Measurements from ENCODE around the gene DBNDD2. TPM values are rescaled to one million over a fixed set of nuclear protein-coding genes. Genes with fewer than 3 reads are reported as not detected.
A peak's percentile ranks its signal among the peaks of the same experiment; 100 is the strongest.

DBNDD2 gene
- total RNA-seq, 1 experiment from 2014 or later = 74.3 TPM

DNA sequence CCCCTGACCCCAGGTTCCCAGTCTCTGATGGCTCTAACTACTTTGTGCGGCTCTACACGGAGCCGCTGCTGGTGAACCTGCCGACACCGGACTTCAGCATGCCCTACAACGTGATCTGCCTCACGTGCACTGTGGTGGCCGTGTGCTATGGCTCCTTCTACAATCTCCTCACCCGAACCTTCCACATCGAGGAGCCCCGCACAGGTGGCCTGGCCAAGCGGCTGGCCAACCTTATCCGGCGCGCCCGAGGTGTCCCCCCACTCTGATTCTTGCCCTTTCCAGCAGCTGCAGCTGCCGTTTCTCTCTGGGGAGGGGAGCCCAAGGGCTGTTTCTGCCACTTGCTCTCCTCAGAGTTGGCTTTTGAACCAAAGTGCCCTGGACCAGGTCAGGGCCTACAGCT, 17.5 kb downstream of the DBNDD2 start:
- DNase-seq = no peak
- H3K36me3 ChIP-seq (ENCODE audit: control insufficient read depth, insufficient read depth, low read length) = peaks cover 6% of the 10 kb centered on the region
- peaks cover 43% of the 10 kb centered on the region for H3K36me3 Mint-ChIP-seq (ENCODE audit: insufficient read depth, unreplicated experiment)
- POLR2A ChIA-PET = no interaction called here
- no peaks in the 10 kb centered on the region for H3K27me3 Mint-ChIP-seq (ENCODE audit: insufficient read depth, unreplicated experiment)
- H3K4me1 ChIP-seq = no peaks in the 10 kb centered on the region
- no peak overlapping the region for H3K4me3 ChIP-seq (ENCODE audit: low read depth, low read length)
- CTCF ChIA-PET = no interaction called here
- H3K4me1 Mint-ChIP-seq (ENCODE audit: low read depth, unreplicated experiment) = peaks cover 15% of the 10 kb centered on the region
- BruUV-seq (replicated peaks) = no TSS peak
- H3K9me3 ChIP-seq = no peaks in the 10 kb centered on the region
- no peaks in the 10 kb centered on the region for H3K27me3 ChIP-seq (replicated peaks; ENCODE audit: control insufficient read depth, insufficient read depth, low read length)
- TF ChIP-seq CTCF (IDR thresholded peaks at IDR 0.05; ENCODE audit: insufficient read depth in 1 of 2, low read depth in 1 of 2, low read length in 1 of 2, severe bottlenecking in 1 of 2, unreplicated experiment in 1 of 2) = no peak
- H3K27ac Mint-ChIP-seq (ENCODE audit: unreplicated experiment) = no peak overlapping the region
- H3K4me3 Mint-ChIP-seq (ENCODE audit: unreplicated experiment) = no peak overlapping the region
- H3K9me3 Mint-ChIP-seq (ENCODE audit: unreplicated experiment) = no peaks in the 10 kb centered on the region
- intact Hi-C loops (cut with micrococcal nuclease; ENCODE audit: unreplicated experiment) = no loop called here

DNA sequence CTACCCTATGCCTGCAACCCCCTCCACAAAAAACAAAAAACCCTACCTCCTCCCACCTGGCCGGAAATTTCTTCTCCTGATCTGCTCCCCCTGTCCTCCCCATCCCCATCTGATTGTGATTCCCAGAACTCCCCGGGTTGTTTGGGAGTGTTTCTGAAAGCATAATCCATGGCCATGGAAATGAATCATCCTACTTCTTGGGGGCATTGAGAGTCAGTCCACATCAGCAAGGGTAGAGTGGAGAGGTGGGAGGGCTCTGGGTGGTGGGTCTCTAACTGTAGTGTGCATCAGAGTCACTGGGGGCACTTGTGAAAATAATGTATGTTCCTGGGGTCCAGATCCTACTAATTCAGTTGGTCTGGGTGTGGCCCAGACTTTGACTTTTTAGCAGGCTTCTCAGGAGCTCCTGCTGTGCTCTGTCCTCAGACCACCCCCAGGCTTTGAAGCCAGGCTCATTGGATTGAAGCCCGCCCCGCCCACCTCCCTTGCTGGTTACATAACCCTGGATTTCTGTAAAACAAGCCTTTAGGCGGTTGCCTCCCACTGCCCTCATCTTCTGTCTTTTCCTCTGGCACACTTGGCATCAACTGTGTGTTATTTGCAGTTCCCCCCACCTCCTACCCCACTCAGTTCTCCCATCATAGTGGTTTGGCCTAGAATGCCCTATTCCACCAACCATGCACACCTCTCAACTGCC, 18.4 kb downstream of the DBNDD2 start:
- no peak overlapping the region for H3K4me3 Mint-ChIP-seq (ENCODE audit: unreplicated experiment)
- Histone ChIP-seq H3K27me3 (replicated peaks; ENCODE audit: control insufficient read depth, insufficient read depth, low read length) (no peaks in the 10 kb centered on the region), H3K4me1 (no peaks in the 10 kb centered on the region), H3K36me3 (ENCODE audit: control insufficient read depth, insufficient read depth, low read length) (peaks cover 6% of the 10 kb centered on the region), H3K4me3 (ENCODE audit: low read depth, low read length) (no peak overlapping the region), H3K9me3 (no peaks in the 10 kb centered on the region)
- peaks cover 15% of the 10 kb centered on the region for H3K4me1 Mint-ChIP-seq (ENCODE audit: low read depth, unreplicated experiment)
- no peaks in the 10 kb centered on the region for H3K27me3 Mint-ChIP-seq (ENCODE audit: insufficient read depth, unreplicated experiment)
- H3K36me3 Mint-ChIP-seq (ENCODE audit: insufficient read depth, unreplicated experiment) = peaks cover 38% of the 10 kb centered on the region
- BruUV-seq (replicated peaks) = no TSS peak
- no peaks in the 10 kb centered on the region for H3K9me3 Mint-ChIP-seq (ENCODE audit: unreplicated experiment)
- intact Hi-C loops (cut with micrococcal nuclease; ENCODE audit: unreplicated experiment) = no loop called here
- CTCF ChIA-PET = interaction anchor here (0.8 to 3.6 kb wide), 5 partner anchors 10 to 107 kb away, joined by 3 to 35 read pairs (median 3); no protein-coding TSS in a partner anchor
- POLR2A ChIA-PET = interaction anchor here (0.5 to 1.0 kb wide), 2 partner anchors 9 to 10 kb away, joined by 3 to 5 read pairs; no protein-coding TSS in a partner anchor
- H3K27ac Mint-ChIP-seq (ENCODE audit: unreplicated experiment) = no peak overlapping the region
- peak in 1 of 2 experiments; percentile 46 for DNase-seq
- no peak for TF ChIP-seq CTCF (IDR thresholded peaks at IDR 0.05; ENCODE audit: insufficient read depth in 1 of 2, low read depth in 1 of 2, low read length in 1 of 2, severe bottlenecking in 1 of 2, unreplicated experiment in 1 of 2)

DNA sequence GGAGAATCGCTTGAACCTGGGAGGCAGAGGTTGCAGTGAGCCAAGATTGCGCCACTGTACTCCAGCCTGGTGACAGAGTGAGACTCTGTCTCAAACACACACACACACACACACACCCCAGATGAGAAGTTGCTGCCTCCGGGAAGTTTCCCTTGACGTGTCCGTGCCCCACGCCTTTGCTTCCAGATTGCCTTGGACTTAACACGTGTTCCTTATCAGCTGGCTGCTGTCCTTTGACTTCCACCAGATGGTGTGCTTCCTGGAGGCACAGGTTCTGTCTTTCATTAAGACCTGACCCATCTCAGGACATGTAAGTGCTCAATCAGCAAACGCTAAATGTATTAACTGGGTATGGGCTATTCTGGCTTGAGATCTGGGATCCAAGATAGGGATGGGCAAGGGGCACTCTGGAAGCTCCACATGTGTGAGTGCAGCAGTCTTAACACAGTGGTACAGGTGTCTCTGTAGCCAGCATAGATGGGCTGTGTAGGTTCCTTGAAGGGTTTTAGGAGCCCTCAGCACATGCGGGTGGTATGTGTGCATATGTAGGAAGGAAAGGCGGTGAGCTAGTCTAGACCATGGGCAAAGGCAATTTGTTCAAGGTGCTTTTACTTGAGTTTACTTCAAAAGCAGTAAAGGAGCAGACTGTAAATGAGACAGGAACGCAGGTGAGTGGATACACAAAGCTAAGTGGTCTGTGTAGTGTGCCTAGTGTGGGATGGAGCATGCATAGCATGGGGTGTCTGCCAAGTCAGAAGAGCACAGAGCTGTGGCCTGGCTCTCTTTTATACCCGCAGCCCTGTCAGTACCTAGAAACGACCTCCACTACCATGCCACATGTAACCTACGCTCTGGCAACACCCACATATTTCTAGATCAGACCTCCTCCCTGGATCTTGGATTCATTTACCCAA, 19.4 kb downstream of the DBNDD2 start:
- TF ChIP-seq CTCF (IDR thresholded peaks at IDR 0.05; ENCODE audit: insufficient read depth in 1 of 2, low read depth in 1 of 2, low read length in 1 of 2, severe bottlenecking in 1 of 2, unreplicated experiment in 1 of 2) = peak in 1 of 2 experiments; percentile 51
- DNase-seq = peak in 1 of 2 experiments; percentile 42
- no peaks in the 10 kb centered on the region for H3K27me3 Mint-ChIP-seq (ENCODE audit: insufficient read depth, unreplicated experiment)
- ChIA-PET POLR2A (interaction anchor here (0.7 to 1.0 kb wide), 3 partner anchors 9 to 68 kb away, joined by 3 to 4 read pairs (median 3); no protein-coding TSS in a partner anchor), CTCF (interaction anchor here (0.7 to 3.6 kb wide), 8 partner anchors 9 to 343 kb away, joined by 3 to 35 read pairs (median 3); no protein-coding TSS in a partner anchor)
- no TSS peak for BruUV-seq (replicated peaks)
- H3K36me3 ChIP-seq (ENCODE audit: control insufficient read depth, insufficient read depth, low read length) = peaks cover 6% of the 10 kb centered on the region
- no peaks in the 10 kb centered on the region for H3K27me3 ChIP-seq (replicated peaks; ENCODE audit: control insufficient read depth, insufficient read depth, low read length)
- H3K4me3 ChIP-seq (ENCODE audit: low read depth, low read length) = no peak overlapping the region
- H3K36me3 Mint-ChIP-seq (ENCODE audit: insufficient read depth, unreplicated experiment) = peaks cover 28% of the 10 kb centered on the region
- H3K9me3 ChIP-seq = no peaks in the 10 kb centered on the region
- peaks cover 15% of the 10 kb centered on the region for H3K4me1 Mint-ChIP-seq (ENCODE audit: low read depth, unreplicated experiment)
- no peaks in the 10 kb centered on the region for H3K4me1 ChIP-seq
- H3K4me3 Mint-ChIP-seq (ENCODE audit: unreplicated experiment) = no peak overlapping the region
- H3K27ac Mint-ChIP-seq (ENCODE audit: unreplicated experiment) = no peak overlapping the region
- intact Hi-C loops (cut with micrococcal nuclease; ENCODE audit: unreplicated experiment) = no loop called here
- no peaks in the 10 kb centered on the region for H3K9me3 Mint-ChIP-seq (ENCODE audit: unreplicated experiment)
